Liver (tissue), 9 donors: ENCODE results near the gene ADPRS. TPM values are rescaled to one million over a fixed set of nuclear protein-coding genes. Genes with fewer than 3 reads are reported as not detected.

Experiments used
- DNase-seq: peaks from one replicate; pipeline ENCODE4 v3.0.0-alpha.2; 2017; ENCODE audit warnings: low spot score
- H3K27ac ChIP-seq, 2 donors: one replicate each; pipeline ENCODE4 v1.7.0; 2013; ENCODE audit warnings: inconsistent platforms in 2 of 2, low read length in 2 of 2, control low read depth in 1 of 2, low read depth in 1 of 2, mild to moderate bottlenecking in 1 of 2
- H3K27me3 ChIP-seq, 4 donors: one replicate each; pipeline versions ENCODE4 v1.6.1 to v1.7.0; 2013; ENCODE audit warnings: low read length in 3 of 4, inconsistent platforms in 1 of 4, mild to moderate bottlenecking in 1 of 4, moderate library complexity in 1 of 4; ENCODE audit not compliant: control insufficient read depth in 4 of 4, insufficient read depth in 4 of 4
- H3K36me3 ChIP-seq, 4 donors: one replicate each; pipeline versions ENCODE4 v1.6.1 to v1.7.0; 2013; ENCODE audit warnings: low read length in 3 of 4, mild to moderate bottlenecking in 3 of 4, low read depth in 1 of 4, moderate library complexity in 1 of 4; ENCODE audit not compliant: control insufficient read depth in 4 of 4, insufficient read depth in 3 of 4
- H3K4me1 ChIP-seq, 4 donors: one replicate each; pipeline versions ENCODE4 v1.6.1 to v1.7.0; 2013; ENCODE audit warnings: low read length in 3 of 4, mild to moderate bottlenecking in 3 of 4, moderate library complexity in 1 of 4; ENCODE audit not compliant: control insufficient read depth in 4 of 4, insufficient read depth in 4 of 4
- H3K4me3 ChIP-seq, 3 donors: one replicate each; pipeline versions ENCODE4 v1.6.1 to v1.7.0; 2013; ENCODE audit warnings: low read length in 3 of 3, control low read depth in 1 of 3, low read depth in 1 of 3, mild to moderate bottlenecking in 1 of 3
- H3K9ac ChIP-seq, 2 donors: one replicate each; pipeline ENCODE4 v1.7.0; 2013; ENCODE audit warnings: low read length in 2 of 2, mild to moderate bottlenecking in 2 of 2, moderate library complexity in 2 of 2, control low read depth in 1 of 2, low read depth in 1 of 2
- H3K9me3 ChIP-seq, 4 donors: one replicate each; pipeline versions ENCODE4 v1.6.1 to v1.7.0; 2013; ENCODE audit warnings: low read length in 3 of 4; ENCODE audit not compliant: control insufficient read depth in 4 of 4
- EGR1 ChIP-seq, 2 donors: IDR thresholded peaks; 2 replicates each; pipeline ENCODE4 v1.6.1; 2016 to 2018; ENCODE audit warnings: antibody characterized with exemption in 2 of 2, low read depth in 2 of 2
- FOXA1 ChIP-seq: IDR thresholded peaks from 2 replicates; pipeline ENCODE4 v1.6.1; 2016; ENCODE audit warnings: antibody characterized with exemption
- FOXA2 ChIP-seq: IDR thresholded peaks from 2 replicates; pipeline ENCODE4 v1.6.1; 2016; ENCODE audit warnings: antibody characterized with exemption
- GABPA ChIP-seq, 2 donors: IDR thresholded peaks in 1 of 2; conservative IDR thresholded peaks in 1 of 2; 2 replicates each; pipeline ENCODE4 v1.6.1; 2016; ENCODE audit warnings: antibody characterized with exemption in 2 of 2, mild to moderate bottlenecking in 1 of 2, moderate library complexity in 1 of 2
- NR2F2 ChIP-seq: IDR thresholded peaks from 2 replicates; pipeline ENCODE4 v1.6.1; 2016; ENCODE audit warnings: antibody characterized with exemption
- RAD21 ChIP-seq, 2 donors: IDR thresholded peaks; 2 replicates each; pipeline ENCODE4 v1.6.1; 2016; ENCODE audit warnings: antibody characterized with exemption in 2 of 2, mild to moderate bottlenecking in 2 of 2
- RXRA ChIP-seq, 2 donors: IDR thresholded peaks; 2 replicates each; pipeline ENCODE4 v1.6.1; 2017 to 2018; ENCODE audit warnings: antibody characterized with exemption in 2 of 2, mild to moderate bottlenecking in 1 of 2
- SP1 ChIP-seq: IDR thresholded peaks from 2 replicates; pipeline ENCODE4 v1.6.1; 2018; ENCODE audit warnings: antibody characterized with exemption, mild to moderate bottlenecking
- TAF1 ChIP-seq: conservative IDR thresholded peaks from 2 replicates; pipeline ENCODE4 v1.6.1; 2016; ENCODE audit warnings: antibody characterized with exemption, mild to moderate bottlenecking
- YY1 ChIP-seq: IDR thresholded peaks from 2 replicates; pipeline ENCODE4 v1.6.1; 2016; ENCODE audit warnings: antibody characterized with exemption, mild to moderate bottlenecking
- WGBS: extraction: QIAGEN DNeasy Blood & Tissue Kit; methylation state at CpG from one replicate; pipeline ENCODE4 v1.1.7; 2013; 5-methylcytosine and 5-hydroxymethylcytosine counted together
- polyA plus RNA-seq, 2 donors: library from polyadenylated mRNA; stranded (reverse) in 1 of 2; unstranded in 1 of 2; fragments of 200-250 nt in 1 of 2; fragments of >200 nt in 1 of 2; fragmentation: Nextera tagmentation in 1 of 2; extraction: Ambion mirVana in 1 of 2; gene quantifications; one replicate each; pipeline versions ENCODE4 v1.2.1 to v1.2.3, GENCODE V29; 2013 to 2015
- total RNA-seq, 2 donors: library from RNA; depleted of rRNA; stranded (reverse); fragments of >200 nt; gene quantifications; one replicate each; pipeline ENCODE4 v1.2.3, GENCODE V29; 2014
- TF ChIP-seq, protein P1 (sequence below): IDR thresholded peaks from 2 replicates; pipeline ENCODE4 v1.6.1; 2016; ENCODE audit warnings: antibody characterized with exemption, mild to moderate bottlenecking
- TF ChIP-seq, protein P2 (sequence below): IDR thresholded peaks from 2 replicates; pipeline ENCODE4 v1.6.1; 2016; ENCODE audit warnings: antibody characterized with exemption
- TF ChIP-seq, protein P3 (sequence below): IDR thresholded peaks from 2 replicates; pipeline ENCODE4 v1.6.1; 2016; ENCODE audit warnings: antibody characterized with exemption
- TF ChIP-seq, protein P4 (sequence below): IDR thresholded peaks from 2 replicates; pipeline ENCODE4 v1.6.1; 2016; ENCODE audit warnings: antibody characterized with exemption
- donor health status: healthy.
- donor health status: healthy.
- donor health status: healthy.
- donor health status: healthy.
- donor health status: healthy.

Gene ADPRS
- total and polyA plus RNA-seq, 4 donors: 9.4 to 13.1 (median 11.0) TPM

DNA sequence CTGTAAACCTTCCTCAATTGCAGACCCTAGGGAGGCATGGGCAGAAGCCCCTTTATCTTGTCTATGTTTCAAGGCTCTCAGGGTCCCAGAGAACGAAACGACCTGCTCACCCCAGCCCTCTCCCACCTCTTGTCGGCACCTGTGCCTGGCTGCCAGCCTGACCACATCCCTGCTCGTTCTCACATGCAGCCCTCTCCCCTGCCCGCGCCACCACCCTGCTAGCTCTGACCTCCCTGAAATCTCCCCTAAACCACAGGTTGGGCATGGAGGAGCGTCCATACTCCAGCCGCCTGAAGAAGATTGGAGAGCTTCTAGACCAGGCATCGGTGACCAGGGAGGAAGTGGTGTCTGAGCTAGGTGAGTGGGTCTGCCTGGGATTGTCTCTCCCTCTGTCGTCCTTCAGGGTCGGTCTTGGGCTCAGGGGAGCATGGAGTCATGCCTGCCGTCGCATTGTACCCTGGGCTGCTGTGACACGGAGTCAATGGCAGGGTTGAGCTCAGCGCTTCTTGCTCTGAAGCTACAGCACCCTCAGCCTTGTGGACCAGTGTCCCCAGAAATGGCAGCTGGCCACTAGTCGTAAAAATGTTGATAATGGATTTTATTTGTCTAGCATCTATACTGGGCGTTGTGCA, 3.6 kb downstream of the ADPRS start:
- Histone ChIP-seq H3K9ac (no peak overlapping the region), H3K27ac (no peak overlapping the region), H3K4me1 (peaks cover 6 to 15% (median 11%) of the 10 kb centered on the region in 4 donors), H3K36me3 (peaks cover 7 to 43% (median 23%) of the 10 kb centered on the region in 4 donors), H3K4me3 (no peak overlapping the region), H3K9me3 (no peaks in the 10 kb centered on the region), H3K27me3 (no peaks in the 10 kb centered on the region)
- TF ChIP-seq, protein P1, sequence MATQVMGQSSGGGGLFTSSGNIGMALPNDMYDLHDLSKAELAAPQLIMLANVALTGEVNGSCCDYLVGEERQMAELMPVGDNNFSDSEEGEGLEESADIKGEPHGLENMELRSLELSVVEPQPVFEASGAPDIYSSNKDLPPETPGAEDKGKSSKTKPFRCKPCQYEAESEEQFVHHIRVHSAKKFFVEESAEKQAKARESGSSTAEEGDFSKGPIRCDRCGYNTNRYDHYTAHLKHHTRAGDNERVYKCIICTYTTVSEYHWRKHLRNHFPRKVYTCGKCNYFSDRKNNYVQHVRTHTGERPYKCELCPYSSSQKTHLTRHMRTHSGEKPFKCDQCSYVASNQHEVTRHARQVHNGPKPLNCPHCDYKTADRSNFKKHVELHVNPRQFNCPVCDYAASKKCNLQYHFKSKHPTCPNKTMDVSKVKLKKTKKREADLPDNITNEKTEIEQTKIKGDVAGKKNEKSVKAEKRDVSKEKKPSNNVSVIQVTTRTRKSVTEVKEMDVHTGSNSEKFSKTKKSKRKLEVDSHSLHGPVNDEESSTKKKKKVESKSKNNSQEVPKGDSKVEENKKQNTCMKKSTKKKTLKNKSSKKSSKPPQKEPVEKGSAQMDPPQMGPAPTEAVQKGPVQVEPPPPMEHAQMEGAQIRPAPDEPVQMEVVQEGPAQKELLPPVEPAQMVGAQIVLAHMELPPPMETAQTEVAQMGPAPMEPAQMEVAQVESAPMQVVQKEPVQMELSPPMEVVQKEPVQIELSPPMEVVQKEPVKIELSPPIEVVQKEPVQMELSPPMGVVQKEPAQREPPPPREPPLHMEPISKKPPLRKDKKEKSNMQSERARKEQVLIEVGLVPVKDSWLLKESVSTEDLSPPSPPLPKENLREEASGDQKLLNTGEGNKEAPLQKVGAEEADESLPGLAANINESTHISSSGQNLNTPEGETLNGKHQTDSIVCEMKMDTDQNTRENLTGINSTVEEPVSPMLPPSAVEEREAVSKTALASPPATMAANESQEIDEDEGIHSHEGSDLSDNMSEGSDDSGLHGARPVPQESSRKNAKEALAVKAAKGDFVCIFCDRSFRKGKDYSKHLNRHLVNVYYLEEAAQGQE: no peak
- TF ChIP-seq FOXA2 (no peak), EGR1 (IDR thresholded peaks at IDR 0.05; ENCODE audit: low read depth in 2 of 2) (no peak), TAF1 (no peak), FOXA1 (no peak), GABPA (IDR thresholded peaks at IDR 0.05 in 1 of 2, conservative IDR thresholded peaks at IDR 0.05 in 1 of 2) (no peak), NR2F2 (no peak), SP1 (no peak), RXRA (IDR thresholded peaks at IDR 0.05) (no peak), YY1 (no peak)
- TF ChIP-seq, protein P2, sequence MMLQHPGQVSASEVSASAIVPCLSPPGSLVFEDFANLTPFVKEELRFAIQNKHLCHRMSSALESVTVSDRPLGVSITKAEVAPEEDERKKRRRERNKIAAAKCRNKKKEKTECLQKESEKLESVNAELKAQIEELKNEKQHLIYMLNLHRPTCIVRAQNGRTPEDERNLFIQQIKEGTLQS: no peak
- TF ChIP-seq, protein P3, sequence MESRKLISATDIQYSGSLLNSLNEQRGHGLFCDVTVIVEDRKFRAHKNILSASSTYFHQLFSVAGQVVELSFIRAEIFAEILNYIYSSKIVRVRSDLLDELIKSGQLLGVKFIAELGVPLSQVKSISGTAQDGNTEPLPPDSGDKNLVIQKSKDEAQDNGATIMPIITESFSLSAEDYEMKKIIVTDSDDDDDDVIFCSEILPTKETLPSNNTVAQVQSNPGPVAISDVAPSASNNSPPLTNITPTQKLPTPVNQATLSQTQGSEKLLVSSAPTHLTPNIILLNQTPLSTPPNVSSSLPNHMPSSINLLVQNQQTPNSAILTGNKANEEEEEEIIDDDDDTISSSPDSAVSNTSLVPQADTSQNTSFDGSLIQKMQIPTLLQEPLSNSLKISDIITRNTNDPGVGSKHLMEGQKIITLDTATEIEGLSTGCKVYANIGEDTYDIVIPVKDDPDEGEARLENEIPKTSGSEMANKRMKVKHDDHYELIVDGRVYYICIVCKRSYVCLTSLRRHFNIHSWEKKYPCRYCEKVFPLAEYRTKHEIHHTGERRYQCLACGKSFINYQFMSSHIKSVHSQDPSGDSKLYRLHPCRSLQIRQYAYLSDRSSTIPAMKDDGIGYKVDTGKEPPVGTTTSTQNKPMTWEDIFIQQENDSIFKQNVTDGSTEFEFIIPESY: no peak
- TF ChIP-seq, protein P4, sequence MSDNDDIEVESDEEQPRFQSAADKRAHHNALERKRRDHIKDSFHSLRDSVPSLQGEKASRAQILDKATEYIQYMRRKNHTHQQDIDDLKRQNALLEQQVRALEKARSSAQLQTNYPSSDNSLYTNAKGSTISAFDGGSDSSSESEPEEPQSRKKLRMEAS: no peak
- 94% methylated on average over 17 of the region's 17 CpGs for WGBS
- DNase-seq: no peak

DNA sequence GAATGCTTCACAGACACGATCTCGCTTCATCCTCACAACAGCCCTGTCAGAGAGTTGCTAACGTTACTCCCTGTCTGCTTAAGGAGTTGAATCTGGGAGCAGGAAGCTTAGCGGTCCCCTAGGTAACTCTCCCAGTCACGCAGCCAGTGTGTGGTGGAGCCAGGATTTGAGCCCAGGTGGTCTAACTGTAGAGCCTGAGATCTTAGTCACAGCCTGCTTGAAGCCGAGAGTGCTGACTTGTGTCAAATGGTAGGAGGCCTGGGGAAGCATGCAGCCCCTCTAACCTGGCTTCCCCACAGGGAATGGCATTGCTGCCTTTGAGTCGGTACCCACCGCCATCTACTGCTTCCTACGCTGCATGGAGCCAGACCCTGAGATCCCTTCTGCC, 4.1 kb downstream of the ADPRS start:
- Histone ChIP-seq H3K9ac (no peak overlapping the region), H3K27ac (no peak overlapping the region), H3K36me3 (peaks cover 7 to 43% (median 23%) of the 10 kb centered on the region in 4 donors), H3K4me1 (peaks cover 6 to 15% (median 11%) of the 10 kb centered on the region in 4 donors), H3K9me3 (no peaks in the 10 kb centered on the region), H3K27me3 (no peaks in the 10 kb centered on the region), H3K4me3 (no peak overlapping the region)
- DNase-seq: no peak
- WGBS: 94% methylated on average over 9 of the region's 9 CpGs
- TF ChIP-seq EGR1 (IDR thresholded peaks at IDR 0.05; ENCODE audit: low read depth in 2 of 2) (no peak), RAD21 (IDR thresholded peaks at IDR 0.05) (no peak), GABPA (IDR thresholded peaks at IDR 0.05 in 1 of 2, conservative IDR thresholded peaks at IDR 0.05 in 1 of 2) (no peak), YY1 (no peak)
